Mucosa of descending colon (tissue), 3 donors: ENCODE measurements around the gene FKBP5. TPM values are rescaled to one million over a fixed set of nuclear protein-coding genes. Genes with fewer than 3 reads are reported as not detected.
A peak's percentile ranks its signal among the peaks of the same experiment; 100 is the strongest.

Experiments
- ATAC-seq: fragments of 200-7000 bp; cut with Tn5 transposase; one replicate; pipeline ENCODE4 v1.9.1; 2020; ENCODE audit warnings: mild to moderate bottlenecking, moderate library complexity
- DNase-seq, 3 donors: peaks; one replicate each; pipeline ENCODE4 v3.0.0-alpha.2; 2020
- H3K36me3 ChIP-seq: fragments of 200-600 bp; one replicate; pipeline ENCODE4 v1.8.0; 2021; ENCODE audit warnings: low read depth, mild to moderate bottlenecking
- H3K4me1 ChIP-seq: fragments of 200-600 bp; one replicate; pipeline ENCODE4 v1.8.0; 2021; ENCODE audit warnings: low read depth, mild to moderate bottlenecking
- H3K4me3 ChIP-seq: fragments of 200-600 bp; one replicate; pipeline ENCODE4 v1.8.0; 2021; ENCODE audit warnings: mild to moderate bottlenecking
- H3K9me3 ChIP-seq: fragments of 200-600 bp; one replicate; pipeline ENCODE4 v1.8.0; 2021; ENCODE audit warnings: mild to moderate bottlenecking
- CTCF ChIP-seq: fragments of 200-600 bp; IDR thresholded peaks from one replicate; pipeline ENCODE4 v1.8.0; 2022; ENCODE audit warnings: antibody characterized with exemption, mild to moderate bottlenecking
- intact Hi-C, 2 donors: fragments of 100-400 bp; cut with DNase I in 1 of 2; cut with micrococcal nuclease in 1 of 2; formaldehyde crosslinking; loops; one replicate each; pipeline versions ENCODE4 v1.11.0 to v1.11.1; 2022; cut with DNase I, micrococcal nuclease
- total RNA-seq, 3 donors: library from RNA; stranded (reverse); fragmentation: NEBNext Ultra II Directional in 2 of 3; extraction: Animal tissue kit (Norgen Biotek cat#: 25700) in 2 of 3; gene quantifications; one replicate each; pipeline versions ENCODE4 v1.2.1 to v1.2.4, GENCODE V29; 2021 to 2023
- donor health status: DM: no; HTN: no; CAD: no; lungs with moderate emphysema.
- donor health status: DM: no; HTN: no; CAD: no.
- donor health status: DM: no; HTN: yes; CAD: no.

The FKBP5 gene
- total RNA-seq, 3 donors from 2014 or later, result 22.1 to 174 (median 150) TPM

- ATAC-seq, result no peak
- DNase-seq, result no peak
Observed at GRCh38 chr6:35564733-35565132, 124.0 kb downstream of the FKBP5 start.

GRCh38 chr6:35562060-35562459, 126.7 kb downstream of the FKBP5 start:
- no peaks in the 10 kb centered on the region for H3K9me3 ChIP-seq
- TF ChIP-seq CTCF, result no peak
- no peak for ATAC-seq
- no peaks in the 10 kb centered on the region for H3K36me3 ChIP-seq
- no peak for DNase-seq
- H3K4me1 ChIP-seq, result no peaks in the 10 kb centered on the region
- no peak overlapping the region for H3K4me3 ChIP-seq
- intact Hi-C loops, result no loop called here

More at GRCh38 chr6:35564733-35565132, 124.0 kb downstream of the FKBP5 start:
- Histone ChIP-seq H3K9me3 (no peaks in the 10 kb centered on the region), H3K36me3 (no peaks in the 10 kb centered on the region), H3K4me1 (no peaks in the 10 kb centered on the region), H3K4me3 (no peak overlapping the region)
- intact Hi-C loops, result no loop called here
- no peak for TF ChIP-seq CTCF

GRCh38 chr6:35561113-35561512, 127.6 kb downstream of the FKBP5 start:
- H3K9me3 ChIP-seq, result no peaks in the 10 kb centered on the region
- no peak for TF ChIP-seq CTCF
- no peaks in the 10 kb centered on the region for H3K4me1 ChIP-seq
- ATAC-seq (no peak), DNase-seq (no peak)
- intact Hi-C loops, result no loop called here
- no peak overlapping the region for H3K4me3 ChIP-seq
- H3K36me3 ChIP-seq, result no peaks in the 10 kb centered on the region

- TF ChIP-seq CTCF, result no peak
- DNase-seq (no peak), ATAC-seq (no peak)
- Histone ChIP-seq H3K9me3 (no peaks in the 10 kb centered on the region), H3K4me3 (no peak overlapping the region), H3K4me1 (no peaks in the 10 kb centered on the region), H3K36me3 (no peaks in the 10 kb centered on the region)
- intact Hi-C loops, result no loop called here
Observed at GRCh38 chr6:35558571-35558970, 130.1 kb downstream of the FKBP5 start.

GRCh38 chr6:35557239-35557638, 131.5 kb downstream of the FKBP5 start:
- TF ChIP-seq CTCF, result no peak
- DNase-seq, result peak in 1 of 3 donors; percentile 7
- H3K36me3 ChIP-seq, result no peaks in the 10 kb centered on the region
- H3K4me3 ChIP-seq, result no peak overlapping the region
- no peaks in the 10 kb centered on the region for H3K4me1 ChIP-seq
- no peaks in the 10 kb centered on the region for H3K9me3 ChIP-seq
- no peak for ATAC-seq
- intact Hi-C loops, result no loop called here

- Histone ChIP-seq H3K4me1 (no peaks in the 10 kb centered on the region), H3K36me3 (no peaks in the 10 kb centered on the region), H3K9me3 (no peaks in the 10 kb centered on the region), H3K4me3 (no peak overlapping the region)
- intact Hi-C loops, result no loop called here
- ATAC-seq, result no peak
- DNase-seq, result no peak
- no peak for TF ChIP-seq CTCF
Observed at GRCh38 chr6:35554811-35555210, 133.9 kb downstream of the FKBP5 start.
